IMR-90 (cell line): ENCODE measurements around the gene ERVW-1. TPM values are rescaled to one million over a fixed set of nuclear protein-coding genes. Genes with fewer than 3 reads are reported as not detected.

Experiments
- ATAC-seq: fragments of 200-7000 bp; cut with Tn5 transposase; 2 replicates; pipeline ENCODE4 v1.9.1; 2020; ENCODE audit warnings: low read depth, mild to moderate bottlenecking, moderate library complexity
- BruUV-seq: library from RNA; stranded (reverse); fragments of 400-500 nt; replicated peaks from 2 replicates; lab custom pipeline; 2021; lab: Mats Ljungman, UMichigan
- CTCF ChIA-PET: fragments of 300-600 bp; formaldehyde crosslinking; extraction: SDS; loops from one replicate; lab custom pipeline; 2021; ENCODE audit warnings: antibody characterized with exemption; lab: Yijun Ruan, JAX
- POLR2A ChIA-PET: fragments of 300-600 bp; sonication (Branson Sonifier 250); formaldehyde crosslinking; loops from one replicate; lab custom pipeline; 2022; ENCODE audit warnings: antibody characterized with exemption; ENCODE audit not compliant: unreplicated experiment; lab: Charles Lee
- DNase-seq: peaks from one replicate; pipeline ENCODE4 v3.0.0; 2013
- H2AFZ ChIP-seq: replicated peaks from 2 replicates; pipeline ENCODE3; 2013; ENCODE audit warnings: low read length, mild to moderate bottlenecking; ENCODE audit not compliant: poor library complexity
- H2AK5ac ChIP-seq: 2 replicates; pipeline ENCODE4 v1.6.1; 2013; ENCODE audit warnings: low read depth, low read length, inconsistent platforms
- H2AK9ac ChIP-seq: replicated peaks from 2 replicates; pipeline ENCODE3; 2013; ENCODE audit warnings: mild to moderate bottlenecking, low read depth, low read length, moderate library complexity; ENCODE audit not compliant: poor library complexity
- H2BK120ac ChIP-seq: 2 replicates; pipeline ENCODE4 v1.6.1; 2013; ENCODE audit warnings: low read depth, low read length, inconsistent platforms
- H2BK15ac ChIP-seq: 3 replicates; pipeline ENCODE4 v1.6.1; 2013; ENCODE audit warnings: low read depth, low read length, inconsistent platforms
- H2BK20ac ChIP-seq: 2 replicates; pipeline ENCODE4 v1.6.1; 2013; ENCODE audit warnings: low read depth, mild to moderate bottlenecking, inconsistent platforms, low read length, moderate library complexity
- H2BK5ac ChIP-seq: 2 replicates; pipeline ENCODE4 v1.6.1; 2013; ENCODE audit warnings: mild to moderate bottlenecking, low read depth, low read length, inconsistent platforms; ENCODE audit not compliant: poor library complexity, severe bottlenecking
- H3K14ac ChIP-seq: replicated peaks from 2 replicates; pipeline ENCODE4 v1.6.1; 2013; ENCODE audit warnings: low read depth, low read length, inconsistent platforms
- H3K18ac ChIP-seq: 2 replicates; pipeline ENCODE4 v1.6.1; 2013; ENCODE audit warnings: low read depth, low read length, control low read depth
- H3K23ac ChIP-seq: 2 replicates; pipeline ENCODE4 v1.6.1; 2013; ENCODE audit warnings: low read depth, low read length, inconsistent platforms
- H3K27ac ChIP-seq: 2 replicates; pipeline ENCODE4 v1.5.1; 2013; ENCODE audit warnings: mild to moderate bottlenecking, control low read depth, low read length; ENCODE audit not compliant: insufficient read depth
- H3K27me3 ChIP-seq: 2 replicates; pipeline ENCODE4 v1.6.1; 2013; ENCODE audit warnings: low read length; ENCODE audit not compliant: control insufficient read depth, insufficient read depth
- H3K36me3 ChIP-seq: 2 replicates; pipeline ENCODE4 v1.6.1; 2013; ENCODE audit warnings: low read length, mixed read lengths; ENCODE audit not compliant: control insufficient read depth, insufficient read depth
- H3K4ac ChIP-seq: 2 replicates; pipeline ENCODE4 v1.6.1; 2013; ENCODE audit warnings: low read depth, low read length, inconsistent platforms
- H3K4me1 ChIP-seq: 2 replicates; pipeline ENCODE4 v1.6.1; 2013; ENCODE audit warnings: low read length, mixed read lengths; ENCODE audit not compliant: control insufficient read depth, insufficient read depth
- H3K4me2 ChIP-seq: 2 replicates; pipeline ENCODE4 v1.6.1; 2013; ENCODE audit warnings: low read depth, mild to moderate bottlenecking, control low read depth, low read length, moderate library complexity
- H3K4me3 ChIP-seq: 2 replicates; pipeline ENCODE4 v1.5.1; 2013; ENCODE audit warnings: low read depth, mild to moderate bottlenecking, control low read depth, low read length, moderate library complexity; ENCODE audit not compliant: insufficient read depth
- H3K56ac ChIP-seq: 2 replicates; pipeline ENCODE4 v1.6.1; 2013; ENCODE audit warnings: low read length, inconsistent platforms; ENCODE audit not compliant: insufficient read depth; ENCODE audit errors: extremely low read depth
- H3K79me1 ChIP-seq, 2 experiments: 2 replicates each; pipeline ENCODE4 v1.6.1; 2013; ENCODE audit warnings: low read length in 2 of 2, inconsistent platforms in 1 of 2, low read depth in 1 of 2
- H3K9ac ChIP-seq: 2 replicates; pipeline ENCODE4 v1.6.1; 2013; ENCODE audit warnings: low read depth, low read length, control low read depth
- H3K9me1 ChIP-seq: 2 replicates; pipeline ENCODE4 v1.6.1; 2013; ENCODE audit warnings: low read length, inconsistent platforms; ENCODE audit not compliant: insufficient read depth
- H3K9me3 ChIP-seq: 2 replicates; pipeline ENCODE4 v1.6.1; 2013; ENCODE audit warnings: low read length; ENCODE audit not compliant: control insufficient read depth, insufficient read depth
- H4K20me1 ChIP-seq: 2 replicates; pipeline ENCODE4 v1.6.1; 2013; ENCODE audit warnings: low read length, inconsistent platforms; ENCODE audit not compliant: insufficient read depth
- H4K5ac ChIP-seq: 2 replicates; pipeline ENCODE4 v1.6.1; 2013; ENCODE audit warnings: mild to moderate bottlenecking, low read depth, low read length, control low read depth
- H4K8ac ChIP-seq, 2 experiments: 2 replicates each; pipeline ENCODE4 v1.6.1; 2013; ENCODE audit warnings: low read depth in 2 of 2, low read length in 2 of 2, control low read depth in 1 of 2, inconsistent platforms in 1 of 2
- H4K91ac ChIP-seq: 2 replicates; pipeline ENCODE4 v1.6.1; 2013; ENCODE audit warnings: low read depth, low read length, inconsistent platforms; ENCODE audit not compliant: insufficient read depth
- POLR2A ChIP-seq: IDR thresholded peaks from 2 replicates; pipeline ENCODE4 v1.6.1; 2012; ENCODE audit warnings: mild to moderate bottlenecking, low read depth, low read length
- WGBS, 2 experiments: methylation state at CpG; one replicate each; pipeline versions ENCODE4 v1.1.5 to v1.1.7; 2013; ENCODE audit warnings: missing lambda C conversion rate in 2 of 2; ENCODE audit not compliant: insufficient read length in 1 of 2; ENCODE audit errors: extremely low coverage in 2 of 2; 5-methylcytosine and 5-hydroxymethylcytosine counted together
- dilution Hi-C: fragments of 300-500 bp; cut with HindIII; formaldehyde crosslinking; loops from one replicate; pipeline ENCODE4 v1.14.3; 2018; ENCODE audit warnings: low sequenced_read_pairs; ENCODE audit not compliant: unreplicated experiment
- in situ Hi-C: fragments of 300-500 bp; cut with MboI; formaldehyde crosslinking; loops from 3 replicates; pipeline ENCODE4 v1.14.3; 2019; ENCODE audit warnings: low sequenced_read_pairs, inconsistent platforms, mixed read lengths
- intact Hi-C: fragments of 100-400 bp; cut with micrococcal nuclease; formaldehyde crosslinking; loops from 2 replicates; pipeline ENCODE4 v1.10.0; 2022
- polyA plus RNA-seq, 3 experiments: library from polyadenylated mRNA; depleted of rRNA; stranded (reverse); fragments of >200 nt; gene quantifications; 2 replicates each; pipeline ENCODE4 v1.2.3, GENCODE V29; 2012; ENCODE audit warnings: low replicate concordance in 1 of 3
- total RNA-seq: library from RNA; depleted of rRNA; stranded (reverse); fragments of >200 nt; gene quantifications from 2 replicates; pipeline ENCODE4 v1.2.3, GENCODE V29; 2012
- TF ChIP-seq, protein P1 (sequence below): conservative IDR thresholded peaks from 2 replicates; pipeline ENCODE4 v1.5.1; 2012; ENCODE audit warnings: mild to moderate bottlenecking, low read depth, low read length, improper control_type of control experiment

ERVW-1 gene
- total and polyA plus RNA-seq, 2 of the 4 experiments (the other 2 are of a cell fraction): not detected

DNA sequence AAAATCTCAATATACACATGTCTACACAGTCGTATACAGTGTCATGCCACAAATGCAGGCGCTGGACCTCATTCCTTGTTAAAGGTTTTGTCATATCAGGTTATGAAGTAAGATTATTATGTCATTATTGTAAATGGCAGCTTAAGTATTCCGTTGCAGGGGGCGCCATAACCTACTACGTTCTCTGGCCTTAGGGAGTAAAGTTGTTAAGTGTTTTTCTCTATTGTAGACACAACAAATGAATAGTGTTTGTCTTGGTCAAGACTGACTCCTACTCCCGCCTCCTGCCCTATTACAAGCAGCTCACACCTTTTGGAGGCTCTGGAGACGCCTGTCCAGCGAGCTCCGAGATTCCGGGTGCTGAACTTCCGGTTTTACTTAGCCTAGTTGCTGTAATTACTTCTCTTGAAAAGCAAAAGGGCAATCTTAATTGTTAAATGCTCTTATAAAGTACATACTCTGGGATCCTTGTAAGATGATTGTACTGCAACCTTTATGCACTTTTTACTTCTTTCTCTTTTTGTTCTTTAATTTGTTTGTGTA lies 29.5 kb downstream of the ERVW-1 start:
- H3K4ac ChIP-seq: peak overlapping the region; percentile 72
- dilution Hi-C loops: no loop called here

More for the DNA sequence above, 29.5 kb downstream of the ERVW-1 start:
- Histone ChIP-seq H2AK9ac (peak overlapping the region; percentile 91), H2AFZ (peak overlapping the region; percentile 97), H2BK20ac (no peak overlapping the region), H2BK5ac (peak overlapping the region; percentile 25), H3K27me3 (no peaks in the 10 kb centered on the region), H3K18ac (no peak overlapping the region), H3K14ac (peak overlapping the region; percentile 83; the same call in 1 of the 2 replicates), H3K4me3 (peak overlapping the region; percentile 94), H3K9me1 (no peaks in the 10 kb centered on the region), H2BK120ac (no peak overlapping the region), H3K79me1 (peaks cover 22 to 34% of the 10 kb centered on the region in 2 experiments), H3K9ac (peak overlapping the region; percentile 78), H3K56ac (peak overlapping the region; percentile 13), H3K4me2 (peak overlapping the region; percentile 86), H3K9me3 (no peaks in the 10 kb centered on the region), H3K36me3 (peaks cover 12% of the 10 kb centered on the region), H3K4me1 (0 out of 2 replicates have a peak, but pooled peaks cover 2% of the 10 kb centered on the region), H2BK15ac (no peak overlapping the region), H3K23ac (peak overlapping the region; percentile 48; the same call in 1 of the 2 replicates), H4K8ac (peak overlapping the region; percentile 39 to 68; a peak in 2 of 4 replicates), H2AK5ac (no peak overlapping the region), H4K20me1 (no peaks in the 10 kb centered on the region), H3K27ac (peak overlapping the region; percentile 44), H4K5ac (no peak overlapping the region), H4K91ac (no peak overlapping the region)
- no TSS peak for BruUV-seq
- ChIA-PET POLR2A (interaction anchor here (0.8 kb wide), 1 partner anchor 1066 kb away, joined by 3 read pairs; no protein-coding TSS in a partner anchor), CTCF (interaction anchor here (1.8 to 2.4 kb wide), 4 partner anchors 13 to 271 kb away, joined by 5 to 19 read pairs (median 10); no protein-coding TSS in a partner anchor)
- ATAC-seq (peak; percentile 30), DNase-seq (peak; percentile 46)
- intact Hi-C loops (loop anchor here (5.0 kb wide), 5 partner anchors 206 to 1361 kb away; partner anchors contain the start of gene AKAP9), in situ Hi-C loops (no loop called here)
- WGBS, 2 experiments: 0% methylated on average over 4 of the region's 11 CpGs; no CpG with 5 or more reads in 1 of the 2 experiments
- TF ChIP-seq, protein P1, sequence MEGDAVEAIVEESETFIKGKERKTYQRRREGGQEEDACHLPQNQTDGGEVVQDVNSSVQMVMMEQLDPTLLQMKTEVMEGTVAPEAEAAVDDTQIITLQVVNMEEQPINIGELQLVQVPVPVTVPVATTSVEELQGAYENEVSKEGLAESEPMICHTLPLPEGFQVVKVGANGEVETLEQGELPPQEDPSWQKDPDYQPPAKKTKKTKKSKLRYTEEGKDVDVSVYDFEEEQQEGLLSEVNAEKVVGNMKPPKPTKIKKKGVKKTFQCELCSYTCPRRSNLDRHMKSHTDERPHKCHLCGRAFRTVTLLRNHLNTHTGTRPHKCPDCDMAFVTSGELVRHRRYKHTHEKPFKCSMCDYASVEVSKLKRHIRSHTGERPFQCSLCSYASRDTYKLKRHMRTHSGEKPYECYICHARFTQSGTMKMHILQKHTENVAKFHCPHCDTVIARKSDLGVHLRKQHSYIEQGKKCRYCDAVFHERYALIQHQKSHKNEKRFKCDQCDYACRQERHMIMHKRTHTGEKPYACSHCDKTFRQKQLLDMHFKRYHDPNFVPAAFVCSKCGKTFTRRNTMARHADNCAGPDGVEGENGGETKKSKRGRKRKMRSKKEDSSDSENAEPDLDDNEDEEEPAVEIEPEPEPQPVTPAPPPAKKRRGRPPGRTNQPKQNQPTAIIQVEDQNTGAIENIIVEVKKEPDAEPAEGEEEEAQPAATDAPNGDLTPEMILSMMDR: peak; percentile 54
- TF ChIP-seq POLR2A: no peak
